ENCODE data around the gene B4GALT5. TPM values are rescaled to one million over a fixed set of nuclear protein-coding genes. Genes with fewer than 3 reads are reported as not detected.

The B4GALT5 gene
- total RNA-seq, 2 experiments from 2014 or later, result 13.5 to 13.7 TPM

- Mint-ChIP-seq H3K36me3 (peaks cover 2% of the 10 kb centered on the region), H3K9me3 (no peaks in the 10 kb centered on the region), H3K4me1 (peaks cover 19% of the 10 kb centered on the region), H3K4me3 (no peak overlapping the region), H3K27me3 (no peaks in the 10 kb centered on the region), H3K27ac (no peak overlapping the region)
- POLR2A ChIA-PET, result interaction anchor here (0.9 kb wide), 1 partner anchor 14 kb away, joined by 3 read pairs; no protein-coding TSS in a partner anchor
- ATAC-seq (ENCODE audit: low read depth) (no peak), DNase-seq (no peak)
Observed at GRCh38 chr20:49692941-49693340, 20.7 kb downstream of the B4GALT5 start.

- Mint-ChIP-seq H3K36me3 (peaks cover 2% of the 10 kb centered on the region), H3K4me3 (no peak overlapping the region), H3K27ac (no peak overlapping the region), H3K27me3 (no peaks in the 10 kb centered on the region), H3K9me3 (no peaks in the 10 kb centered on the region), H3K4me1 (peaks cover 23% of the 10 kb centered on the region)
- DNase-seq (no peak), ATAC-seq (ENCODE audit: low read depth) (no peak)
- POLR2A ChIA-PET, result no interaction called here
Observed at GRCh38 chr20:49691818-49692568, 21.7 kb downstream of the B4GALT5 start.

DNA sequence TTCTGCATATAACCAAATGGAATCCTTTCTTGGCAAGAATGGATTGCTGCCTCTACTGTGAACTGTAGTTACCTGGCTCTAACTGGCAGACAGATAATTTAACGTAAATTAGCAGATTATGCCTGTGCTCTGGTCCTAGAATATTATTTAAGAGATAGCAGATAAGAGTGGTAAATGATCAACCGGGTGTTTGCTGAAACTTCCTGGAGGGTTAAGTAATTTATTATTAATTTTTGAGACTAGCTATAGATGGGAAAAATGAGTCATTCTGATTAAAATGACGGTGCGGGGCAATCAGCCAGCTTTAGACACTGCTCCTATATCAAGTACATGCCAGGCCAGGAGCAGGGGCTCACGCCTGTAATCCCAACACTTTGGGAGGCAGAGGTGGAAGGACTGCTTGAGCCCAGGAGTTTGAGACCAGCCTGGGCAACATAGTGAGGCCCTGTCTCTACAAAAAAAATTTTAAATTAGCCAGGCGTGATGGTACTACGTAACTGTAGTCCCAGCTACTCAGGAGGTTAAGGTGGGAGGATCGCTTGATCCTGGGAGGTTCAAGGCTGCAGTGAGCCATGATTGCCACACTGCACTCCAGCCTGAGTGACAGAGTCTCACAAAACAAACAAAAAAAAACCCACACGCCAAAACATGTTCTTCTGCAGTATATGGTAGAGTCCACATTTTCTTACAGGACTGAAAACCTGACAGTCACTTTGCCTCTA is 22.6 kb downstream of the B4GALT5 start:
- Mint-ChIP-seq H3K27ac (no peak overlapping the region), H3K36me3 (no peaks in the 10 kb centered on the region), H3K9me3 (no peaks in the 10 kb centered on the region), H3K4me3 (no peak overlapping the region), H3K4me1 (peaks cover 21% of the 10 kb centered on the region), H3K27me3 (no peaks in the 10 kb centered on the region)
- ATAC-seq (ENCODE audit: low read depth) (no peak), DNase-seq (no peak)
- POLR2A ChIA-PET, result no interaction called here

DNA sequence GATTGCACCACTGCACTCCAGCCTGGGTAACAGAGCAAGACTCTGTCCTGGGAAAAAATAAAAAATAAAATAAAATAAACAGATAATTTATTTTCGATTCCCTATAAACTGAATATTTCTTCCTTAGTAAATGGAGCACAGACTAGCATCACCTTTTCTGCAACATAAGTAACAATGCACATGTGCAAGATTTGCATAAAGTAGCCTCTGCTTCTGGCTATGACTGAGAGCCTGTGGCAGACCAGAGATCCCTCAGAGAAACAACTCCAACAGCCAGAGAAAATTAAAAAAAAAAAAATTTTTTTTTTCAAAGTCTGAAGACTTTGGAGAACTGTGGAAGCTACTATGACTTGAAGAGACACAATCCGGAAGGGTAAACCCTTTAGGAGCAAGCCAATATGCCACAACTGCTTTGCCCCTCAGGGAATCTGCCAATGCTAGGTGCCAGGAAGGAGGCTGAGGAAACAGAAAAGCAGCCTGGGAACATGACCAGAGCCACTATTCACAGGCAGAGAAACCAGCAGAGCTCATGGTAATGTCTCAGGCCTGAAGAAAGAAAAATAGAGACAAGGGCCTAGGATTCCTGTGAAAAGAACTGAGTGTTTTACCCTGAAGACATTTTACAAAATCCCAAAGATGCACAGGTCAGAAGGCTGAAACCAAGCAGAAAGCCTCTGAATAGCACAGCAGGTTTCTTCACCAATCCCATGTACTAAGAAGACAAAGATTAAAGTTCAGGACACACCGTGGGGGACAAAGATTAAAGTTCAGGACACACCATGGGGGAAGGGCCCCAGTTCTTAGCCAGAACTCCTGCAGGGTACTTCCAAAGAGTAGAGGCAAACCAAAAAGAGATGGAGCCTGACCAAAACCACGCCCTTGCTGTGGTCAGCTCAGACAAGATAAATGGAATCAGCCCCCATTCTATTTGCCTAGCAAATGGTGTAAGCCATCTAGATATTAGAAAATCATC is 25.8 kb downstream of the B4GALT5 start:
- H3K4me1 Mint-ChIP-seq, result peaks cover 24% of the 10 kb centered on the region
- POLR2A ChIA-PET, result no interaction called here
- peaks cover 1% of the 10 kb centered on the region for H3K36me3 Mint-ChIP-seq
- no peaks in the 10 kb centered on the region for H3K27me3 Mint-ChIP-seq
- no peak for ATAC-seq (ENCODE audit: low read depth)
- no peak overlapping the region for H3K27ac Mint-ChIP-seq
- H3K4me3 Mint-ChIP-seq, result no peak overlapping the region
- H3K9me3 Mint-ChIP-seq, result no peaks in the 10 kb centered on the region
- DNase-seq, result no peak

DNA sequence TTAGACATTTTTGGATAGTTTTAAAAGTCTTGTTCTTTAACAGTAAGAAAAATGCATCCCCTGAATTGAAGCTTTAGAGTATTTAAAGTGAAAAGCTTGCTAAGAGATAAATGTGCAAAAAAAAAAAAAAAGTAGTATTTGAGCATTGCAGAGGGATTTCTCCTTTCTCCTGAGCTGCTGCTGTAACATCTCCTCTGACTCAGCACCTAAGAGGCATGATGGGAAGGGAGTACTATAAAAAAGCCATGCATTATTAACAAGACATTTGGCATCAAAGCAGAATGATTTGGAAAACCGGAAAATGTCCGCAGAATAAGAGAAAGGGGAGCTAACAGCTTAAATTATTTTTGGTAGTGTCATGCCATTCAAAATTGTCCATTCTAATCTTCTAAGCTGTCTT is 27.9 kb downstream of the B4GALT5 start:
- no peak for DNase-seq
- Mint-ChIP-seq H3K27me3 (no peaks in the 10 kb centered on the region), H3K27ac (no peak overlapping the region), H3K4me1 (peaks cover 26% of the 10 kb centered on the region), H3K9me3 (no peaks in the 10 kb centered on the region), H3K36me3 (peaks cover 12% of the 10 kb centered on the region), H3K4me3 (no peak overlapping the region)
- ATAC-seq (ENCODE audit: low read depth), result no peak
- POLR2A ChIA-PET, result no interaction called here

DNA sequence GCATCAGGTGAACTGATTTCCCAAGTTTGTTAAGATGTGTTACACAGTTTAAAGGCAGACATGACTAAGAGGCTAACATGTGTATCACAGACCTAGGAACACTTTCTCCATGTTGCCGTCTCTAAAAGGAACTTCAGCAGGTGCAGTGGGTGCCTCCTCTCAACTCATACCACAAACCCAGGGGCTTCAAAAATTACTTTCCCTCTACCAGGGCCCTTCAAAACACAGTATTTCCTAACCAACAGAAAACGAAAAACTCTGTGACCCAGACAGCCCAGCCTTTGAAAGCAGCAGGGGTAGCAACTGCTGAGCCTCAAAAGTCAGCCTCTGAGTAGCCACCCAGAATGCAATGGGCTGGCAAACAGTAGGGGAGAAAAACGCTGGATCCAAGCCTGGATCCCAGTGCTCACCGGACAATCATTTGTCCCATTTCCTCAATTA is 28.5 kb downstream of the B4GALT5 start:
- Mint-ChIP-seq H3K36me3 (peaks cover 12% of the 10 kb centered on the region), H3K9me3 (no peaks in the 10 kb centered on the region), H3K27me3 (no peaks in the 10 kb centered on the region), H3K27ac (no peak overlapping the region), H3K4me1 (peaks cover 26% of the 10 kb centered on the region), H3K4me3 (no peak overlapping the region)
- POLR2A ChIA-PET, result no interaction called here
- no peak for DNase-seq
- no peak for ATAC-seq (ENCODE audit: low read depth)

GRCh38 chr20:49684335-49684997 is 29.2 kb downstream of the B4GALT5 start:
- H3K9me3 Mint-ChIP-seq, result no peaks in the 10 kb centered on the region
- DNase-seq (no peak), ATAC-seq (ENCODE audit: low read depth) (no peak)
- no peaks in the 10 kb centered on the region for H3K27me3 Mint-ChIP-seq
- no peak overlapping the region for H3K27ac Mint-ChIP-seq
- POLR2A ChIA-PET, result no interaction called here
- H3K36me3 Mint-ChIP-seq, result peaks cover 13% of the 10 kb centered on the region
- peak overlapping the region; percentile 12 for H3K4me3 Mint-ChIP-seq
- peaks cover 28% of the 10 kb centered on the region for H3K4me1 Mint-ChIP-seq

GRCh38 chr20:49682798-49683197 is 30.9 kb downstream of the B4GALT5 start:
- Mint-ChIP-seq H3K27me3 (no peaks in the 10 kb centered on the region), H3K27ac (no peak overlapping the region), H3K9me3 (no peaks in the 10 kb centered on the region), H3K36me3 (peaks cover 13% of the 10 kb centered on the region), H3K4me1 (peaks cover 36% of the 10 kb centered on the region), H3K4me3 (no peak overlapping the region)
- ATAC-seq (ENCODE audit: low read depth) (no peak), DNase-seq (no peak)
- POLR2A ChIA-PET, result no interaction called here

- POLR2A ChIA-PET, result no interaction called here
- no peak overlapping the region for H3K27ac Mint-ChIP-seq
- DNase-seq, result no peak
- H3K36me3 Mint-ChIP-seq, result peaks cover 13% of the 10 kb centered on the region
- H3K4me3 Mint-ChIP-seq, result no peak overlapping the region
- ATAC-seq (ENCODE audit: low read depth), result no peak
- H3K27me3 Mint-ChIP-seq, result no peaks in the 10 kb centered on the region
- peaks cover 41% of the 10 kb centered on the region for H3K4me1 Mint-ChIP-seq
- H3K9me3 Mint-ChIP-seq, result no peaks in the 10 kb centered on the region
Observed at GRCh38 chr20:49682278-49682677, 31.4 kb downstream of the B4GALT5 start.

DNA sequence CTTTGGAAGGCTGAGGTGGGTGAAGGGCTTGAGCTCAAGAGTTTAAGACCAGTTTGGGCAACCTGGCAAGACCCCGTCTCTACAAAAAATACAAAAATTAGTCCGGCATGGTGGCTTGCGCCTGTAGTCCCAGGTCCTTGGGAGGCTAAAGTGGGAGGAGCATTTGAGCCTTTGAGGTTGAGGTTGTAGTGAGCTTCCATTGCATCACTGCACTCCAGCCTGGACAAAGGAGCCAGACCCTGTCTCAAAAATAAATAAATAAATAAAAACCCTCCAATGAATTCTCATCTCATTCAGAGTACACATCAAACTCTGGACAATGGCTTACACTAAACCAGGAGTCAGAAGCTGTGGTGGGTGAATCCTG is 31.8 kb downstream of the B4GALT5 start:
- POLR2A ChIA-PET, result no interaction called here
- ATAC-seq (ENCODE audit: low read depth) (no peak), DNase-seq (no peak)
- peaks cover 13% of the 10 kb centered on the region for H3K36me3 Mint-ChIP-seq
- no peak overlapping the region for H3K27ac Mint-ChIP-seq
- H3K27me3 Mint-ChIP-seq, result no peaks in the 10 kb centered on the region
- no peak overlapping the region for H3K4me3 Mint-ChIP-seq
- H3K9me3 Mint-ChIP-seq, result no peaks in the 10 kb centered on the region
- H3K4me1 Mint-ChIP-seq, result peaks cover 43% of the 10 kb centered on the region

DNA sequence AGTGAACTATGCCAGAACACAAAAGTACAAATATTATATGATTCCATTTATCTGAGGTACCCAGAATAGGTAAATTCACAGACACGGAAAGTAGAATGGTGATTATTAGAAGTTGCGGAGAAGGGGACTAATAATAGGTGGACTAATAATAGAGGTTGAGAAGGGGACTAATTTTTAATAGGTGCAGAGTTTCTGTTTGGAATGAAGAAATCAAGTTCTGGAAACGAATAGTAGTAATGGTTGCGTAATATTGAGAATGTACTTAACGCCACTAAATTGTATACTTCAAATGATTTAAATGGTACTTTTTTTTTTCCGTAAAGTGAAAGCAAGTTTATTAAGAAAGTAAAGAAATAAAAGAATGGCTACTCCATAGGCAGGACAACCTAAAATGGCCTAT is 33.2 kb downstream of the B4GALT5 start:
- no peak overlapping the region for H3K27ac Mint-ChIP-seq
- peaks cover 13% of the 10 kb centered on the region for H3K36me3 Mint-ChIP-seq
- H3K27me3 Mint-ChIP-seq, result no peaks in the 10 kb centered on the region
- peaks cover 46% of the 10 kb centered on the region for H3K4me1 Mint-ChIP-seq
- H3K4me3 Mint-ChIP-seq, result no peak overlapping the region
- H3K9me3 Mint-ChIP-seq, result no peaks in the 10 kb centered on the region
- POLR2A ChIA-PET, result interaction anchor here (0.7 kb wide), 1 partner anchor 9 kb away, joined by 3 read pairs; no protein-coding TSS in a partner anchor
- DNase-seq (no peak), ATAC-seq (ENCODE audit: low read depth) (no peak)

DNA sequence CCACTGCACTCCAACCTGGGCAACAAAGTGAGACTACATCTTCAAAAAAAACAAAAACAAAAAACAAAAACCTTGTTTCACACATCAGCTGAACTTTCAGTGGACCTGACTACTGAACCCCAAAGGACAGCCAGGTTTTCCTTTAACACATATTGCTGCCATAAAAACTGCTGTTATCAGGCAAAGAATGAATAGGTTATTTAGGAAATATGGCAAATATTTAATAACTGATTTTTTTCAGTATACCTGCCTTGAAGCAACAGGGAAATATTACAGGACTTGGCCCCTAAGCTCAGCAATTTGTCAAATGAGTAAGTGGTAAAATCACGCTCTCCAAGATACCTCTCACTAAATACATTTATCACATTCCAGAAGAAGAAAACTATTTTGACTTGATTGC is 34.0 kb downstream of the B4GALT5 start:
- H3K4me3 Mint-ChIP-seq, result no peak overlapping the region
- no peaks in the 10 kb centered on the region for H3K27me3 Mint-ChIP-seq
- ATAC-seq (ENCODE audit: low read depth) (no peak), DNase-seq (no peak)
- peaks cover 13% of the 10 kb centered on the region for H3K36me3 Mint-ChIP-seq
- no peaks in the 10 kb centered on the region for H3K9me3 Mint-ChIP-seq
- POLR2A ChIA-PET, result interaction anchor here (0.9 kb wide), 1 partner anchor 14 kb away, joined by 3 read pairs; no protein-coding TSS in a partner anchor
- no peak overlapping the region for H3K27ac Mint-ChIP-seq
- H3K4me1 Mint-ChIP-seq, result peaks cover 40% of the 10 kb centered on the region
